LoVo (cell line): Measurements from ENCODE around the gene HSP90AA1.
"Not testable (repeated sequence)": the region's sequence is repeated elsewhere in the genome, so short reads cannot be mapped to it uniquely, and the experiment has no call there.

Experiments used
- DNase-seq: peaks from one replicate; pipeline ENCODE4 v3.0.0-alpha.2; 2016; ENCODE audit warnings: low spot score

HSP90AA1 gene

DNA sequence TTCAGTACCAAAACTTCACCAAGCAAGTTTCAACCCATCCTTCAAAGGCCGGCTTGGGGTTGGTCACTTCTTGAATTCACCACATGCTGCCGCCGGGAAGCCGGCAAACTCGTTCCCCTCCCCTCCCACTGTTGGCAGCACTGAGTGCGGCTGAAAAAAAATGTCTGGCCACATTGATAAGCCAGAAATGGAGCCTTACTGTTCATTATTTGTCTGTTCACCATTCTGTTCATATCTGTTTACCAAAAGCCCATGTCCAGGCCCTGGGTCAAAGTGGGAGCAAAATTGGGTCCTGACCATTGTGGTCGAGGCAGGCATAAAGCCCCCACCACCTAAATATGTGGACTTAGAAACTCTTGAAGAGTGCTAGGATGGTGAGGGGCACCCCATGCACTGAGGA is 7.3 kb upstream of the HSP90AA1 start:
- DNase-seq, result no peak

DNA sequence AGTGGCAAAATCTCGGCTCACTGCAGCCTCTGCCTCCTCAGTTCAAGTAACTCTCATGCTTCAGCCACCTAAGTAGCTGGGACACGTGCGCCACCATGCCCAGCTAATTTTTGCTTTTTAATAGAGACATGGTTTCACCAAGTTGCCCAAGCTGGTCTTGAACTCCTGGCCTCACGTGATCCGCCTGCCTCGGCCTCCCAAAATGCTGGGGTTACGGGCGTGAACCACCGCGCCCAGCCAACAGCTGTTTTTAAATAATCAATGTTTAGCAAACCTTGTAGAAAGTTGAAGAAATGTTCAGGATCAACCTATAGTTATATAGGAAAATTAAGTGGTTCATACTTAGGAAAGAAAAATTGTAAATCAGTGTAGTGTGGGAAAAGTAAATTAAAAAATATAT is 6.0 kb upstream of the HSP90AA1 start:
- DNase-seq, result no peak

DNA sequence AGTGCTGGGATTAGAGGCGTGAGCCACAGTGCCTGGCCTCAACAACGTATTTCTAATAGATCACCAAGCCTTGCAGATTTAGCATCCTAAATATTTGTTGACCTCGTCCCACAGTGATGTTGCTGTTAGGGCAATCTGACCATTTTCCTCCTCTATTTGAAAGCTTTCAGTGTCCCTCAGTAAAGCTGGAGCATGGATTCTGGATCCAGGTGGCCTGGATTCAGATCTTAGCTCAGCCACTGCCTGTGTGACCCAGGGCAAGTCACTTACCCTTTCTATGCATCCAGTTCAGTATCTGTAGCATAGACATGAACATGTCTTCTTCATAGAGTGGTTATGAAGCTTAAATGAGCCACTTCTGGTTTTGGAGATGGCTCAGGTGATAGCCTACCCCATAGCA is 3.9 kb upstream of the HSP90AA1 start:
- no peak for DNase-seq

DNA sequence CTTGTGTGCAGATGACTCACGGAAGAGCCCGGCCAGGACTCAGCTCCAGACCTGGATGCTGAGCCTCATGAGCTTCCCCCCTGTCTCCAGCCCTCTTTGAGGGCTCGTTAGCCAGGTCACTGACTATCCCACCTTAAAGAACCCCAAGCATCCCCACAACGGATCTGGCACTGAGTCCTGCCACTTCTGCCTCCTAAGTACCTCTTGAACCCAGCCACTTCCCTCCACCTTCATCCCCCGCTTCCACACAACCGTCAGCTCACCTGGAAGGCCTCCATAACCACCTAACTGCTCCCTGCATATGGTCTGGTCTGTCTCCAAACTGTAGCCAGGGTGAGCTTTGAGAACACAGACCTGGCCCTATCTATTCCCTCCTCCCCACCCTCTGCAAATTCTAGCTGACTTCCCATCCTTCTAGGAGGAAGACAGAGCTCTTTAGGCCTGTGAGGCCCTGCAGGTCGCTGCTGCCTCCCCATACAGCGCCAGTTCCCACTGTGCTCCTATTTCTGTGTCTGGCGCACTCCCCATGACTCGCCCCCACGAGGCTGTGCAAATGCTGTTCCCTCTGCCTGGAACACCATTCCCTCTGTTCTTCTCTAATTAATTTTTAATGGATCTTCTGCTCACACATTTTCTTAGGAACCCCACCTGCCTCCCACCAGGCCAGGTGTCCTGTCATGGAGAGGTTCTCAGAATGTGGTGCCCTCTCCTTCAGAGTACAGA is 2.9 kb upstream of the HSP90AA1 start:
- no peak for DNase-seq

DNA sequence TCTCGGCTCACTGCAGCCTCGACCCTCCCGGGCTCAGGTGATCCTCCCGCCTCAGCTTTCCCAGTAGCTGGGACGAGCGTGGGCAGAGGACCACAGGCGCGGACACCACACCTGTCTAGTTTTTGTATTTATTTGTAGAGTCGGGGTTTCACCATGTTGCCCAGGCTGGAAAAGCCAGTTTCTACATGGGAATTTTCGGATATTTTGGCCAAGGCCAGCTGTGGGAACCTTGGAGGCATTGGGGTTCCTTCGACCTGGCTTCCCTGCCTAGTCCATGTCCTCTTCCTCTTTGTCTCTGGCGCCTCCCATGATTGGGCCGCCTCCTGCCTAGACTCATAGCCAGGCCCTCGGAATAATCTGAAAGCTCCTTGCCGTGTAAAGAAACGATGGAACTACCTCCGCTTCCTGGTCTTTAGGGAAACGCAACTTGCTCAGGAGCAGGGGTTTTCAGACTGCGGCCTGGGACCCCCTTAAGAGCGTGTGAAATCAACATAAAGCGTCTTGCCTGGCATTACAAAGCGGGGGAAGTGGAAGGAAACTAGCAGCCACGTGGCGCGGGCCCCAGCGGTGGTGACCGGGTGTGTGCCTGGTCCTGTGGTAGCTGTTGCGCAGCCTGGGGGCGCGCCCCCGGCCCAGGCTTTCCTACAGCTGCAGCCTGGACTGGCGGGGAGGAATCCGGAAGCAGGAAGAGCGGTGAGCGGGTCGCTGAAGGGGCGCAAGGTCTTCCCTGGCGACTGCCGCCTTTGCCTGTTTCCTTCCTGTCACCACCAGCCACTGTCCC is 1.4 kb upstream of the HSP90AA1 start:
- DNase-seq, result no peak

DNA sequence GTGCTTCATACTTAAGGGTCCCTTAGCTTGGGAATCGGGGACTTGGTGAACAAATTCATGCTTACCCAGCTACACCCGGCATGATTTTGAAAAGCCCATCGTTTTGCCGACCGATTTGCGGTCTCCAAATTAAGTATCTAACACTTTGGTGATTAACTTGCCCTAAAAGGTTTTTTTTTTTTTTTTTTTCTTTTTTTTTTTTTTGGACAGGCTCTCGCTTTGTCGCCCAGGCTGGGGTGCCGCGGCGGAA is 843 bp upstream of the HSP90AA1 start:
- DNase-seq, result no peak

DNA sequence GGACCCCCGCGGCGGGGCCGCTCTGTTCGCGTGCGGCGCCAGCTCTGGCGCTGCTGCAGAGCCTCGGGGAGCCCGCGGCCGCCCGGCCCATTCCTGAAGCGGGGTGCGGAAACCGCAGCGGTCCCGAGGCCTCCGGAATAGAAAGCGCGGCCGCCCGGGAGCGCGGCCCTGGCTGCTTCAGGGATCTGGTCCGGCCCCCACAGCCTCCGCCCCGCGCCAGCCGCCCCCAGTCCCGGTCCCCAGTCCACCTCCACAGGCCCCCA is 204 bp downstream of the HSP90AA1 start:
- DNase-seq, result no peak

DNA sequence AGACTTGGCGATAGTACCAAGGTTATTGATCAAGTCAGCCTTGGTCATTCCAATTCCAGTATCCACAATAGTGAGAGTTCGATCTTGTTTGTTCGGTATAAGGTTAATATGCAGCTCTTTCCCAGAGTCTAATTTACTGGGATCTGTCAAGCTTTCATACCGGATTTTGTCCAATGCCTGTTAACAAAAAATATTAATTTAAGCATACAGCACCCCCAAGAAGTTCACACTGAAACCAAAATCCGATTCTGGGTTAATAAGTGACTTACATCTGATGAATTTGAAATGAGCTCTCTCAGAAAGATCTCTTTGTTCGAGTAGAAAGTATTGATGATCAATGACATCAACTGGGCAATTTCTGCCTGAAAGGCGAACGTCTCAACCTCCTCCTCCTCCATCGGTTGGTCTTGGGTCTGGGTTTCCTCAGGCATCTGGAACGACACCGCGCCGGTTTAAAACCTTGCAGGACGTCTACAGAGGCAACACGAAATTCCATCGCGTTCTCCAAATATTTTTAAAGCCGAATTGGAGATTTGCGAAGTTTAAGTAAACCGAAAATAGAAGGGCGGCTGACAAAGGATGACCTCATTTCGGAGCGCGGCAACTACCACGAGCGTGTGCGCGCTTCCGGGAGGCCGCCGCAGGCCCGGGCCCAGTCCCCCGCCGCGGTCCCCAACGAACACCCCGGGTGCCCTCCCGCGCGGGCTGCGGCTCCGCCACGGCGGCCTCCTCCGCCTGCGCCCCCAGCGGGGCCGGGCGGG is 716 bp downstream of the HSP90AA1 start:
- DNase-seq, result peak; percentile 26

DNA sequence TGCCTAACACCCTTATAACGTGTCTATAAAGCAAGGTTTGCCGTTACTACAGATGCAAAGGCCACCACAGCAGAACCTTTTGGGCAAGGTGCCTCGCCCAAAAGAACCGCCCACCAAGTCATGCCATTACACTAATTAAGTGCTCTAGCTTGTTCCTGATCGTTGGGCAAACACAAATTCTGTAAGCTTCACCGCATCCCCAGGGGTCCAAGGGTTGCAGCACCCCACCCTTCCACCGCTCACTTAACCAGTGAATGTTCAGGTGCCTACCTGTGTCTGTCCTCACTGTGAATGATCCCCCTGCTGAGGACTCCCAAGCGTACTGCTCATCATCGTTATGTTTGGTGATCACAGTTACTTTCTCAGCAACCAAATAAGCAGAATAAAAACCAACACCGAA is 1.4 kb downstream of the HSP90AA1 start:
- DNase-seq, result peak; percentile 26

DNA sequence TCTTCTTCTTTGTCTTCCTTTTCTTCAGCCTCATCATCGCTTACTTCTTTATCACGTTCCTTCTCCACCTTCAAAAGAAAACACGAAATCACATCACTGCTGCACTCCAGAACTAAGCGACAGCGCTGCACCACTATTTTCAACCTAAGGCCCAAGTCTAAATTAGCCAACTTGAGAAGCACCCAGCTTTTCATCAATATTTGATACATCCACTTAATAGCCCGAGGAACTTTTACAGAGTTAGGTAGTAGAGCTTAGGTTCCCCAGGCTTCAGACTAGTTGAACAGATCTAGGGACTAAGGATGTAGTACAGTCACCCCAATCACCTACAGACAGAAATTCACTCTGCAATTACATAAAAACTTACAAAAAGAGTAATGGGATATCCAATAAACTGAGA is 1.9 kb downstream of the HSP90AA1 start:
- no peak for DNase-seq

DNA sequence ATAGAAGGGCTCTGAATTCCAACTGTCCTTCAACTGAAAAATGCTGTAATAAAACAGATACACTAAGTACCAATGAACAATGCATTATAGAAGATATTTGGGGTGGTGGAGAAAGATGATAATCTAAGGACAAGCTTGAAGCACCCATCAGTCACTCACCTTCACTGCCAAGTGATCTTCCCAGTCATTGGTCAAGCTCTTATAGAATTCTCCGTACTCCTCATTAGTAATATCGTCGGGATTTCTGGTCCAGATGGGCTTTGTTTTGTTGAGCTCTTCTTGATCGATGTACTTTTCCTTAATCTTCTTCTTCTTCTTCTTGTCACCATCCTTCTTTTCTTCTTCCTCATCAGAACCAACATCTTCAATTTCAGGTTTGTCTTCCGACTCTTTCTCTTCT is 2.3 kb downstream of the HSP90AA1 start:
- DNase-seq, result not testable (repeated sequence)

DNA sequence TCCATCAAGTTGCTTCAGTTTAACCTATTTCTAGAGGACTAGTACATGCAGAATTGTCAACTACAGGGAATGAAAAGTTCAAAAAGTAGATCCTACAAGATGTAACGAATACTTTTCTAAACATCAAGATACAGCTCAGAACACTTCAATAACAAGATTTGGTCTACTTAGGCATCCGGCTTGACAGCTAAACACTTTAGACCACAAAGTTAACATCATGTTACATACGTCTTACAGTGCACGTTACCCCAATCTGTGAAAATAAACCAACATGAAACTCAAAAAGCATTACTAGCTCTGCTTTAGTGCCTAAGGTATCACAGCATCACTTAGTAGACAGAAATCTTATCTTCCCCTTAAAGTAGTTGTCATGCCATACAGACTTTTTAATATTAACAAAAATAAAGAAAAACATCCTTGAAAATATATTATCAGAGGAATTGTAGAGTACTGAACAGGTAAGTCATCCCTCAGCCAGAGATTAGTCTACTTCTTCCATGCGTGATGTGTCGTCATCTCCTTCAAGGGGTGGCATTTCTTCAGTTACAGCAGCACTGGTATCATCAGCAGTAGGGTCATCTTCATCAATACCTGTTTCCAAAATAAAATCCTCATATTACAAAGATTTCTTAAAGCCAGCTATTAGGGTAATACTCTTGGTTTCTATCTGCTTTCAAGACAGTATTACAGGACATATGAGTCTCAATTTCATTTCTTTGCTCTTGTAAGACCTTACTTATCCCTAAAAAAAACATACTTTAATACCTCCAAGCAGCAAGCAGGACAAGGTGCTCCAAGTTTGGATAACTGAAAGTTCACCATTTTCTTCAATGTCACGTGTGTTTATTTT is 5.4 kb downstream of the HSP90AA1 start:
- no peak for DNase-seq

DNA sequence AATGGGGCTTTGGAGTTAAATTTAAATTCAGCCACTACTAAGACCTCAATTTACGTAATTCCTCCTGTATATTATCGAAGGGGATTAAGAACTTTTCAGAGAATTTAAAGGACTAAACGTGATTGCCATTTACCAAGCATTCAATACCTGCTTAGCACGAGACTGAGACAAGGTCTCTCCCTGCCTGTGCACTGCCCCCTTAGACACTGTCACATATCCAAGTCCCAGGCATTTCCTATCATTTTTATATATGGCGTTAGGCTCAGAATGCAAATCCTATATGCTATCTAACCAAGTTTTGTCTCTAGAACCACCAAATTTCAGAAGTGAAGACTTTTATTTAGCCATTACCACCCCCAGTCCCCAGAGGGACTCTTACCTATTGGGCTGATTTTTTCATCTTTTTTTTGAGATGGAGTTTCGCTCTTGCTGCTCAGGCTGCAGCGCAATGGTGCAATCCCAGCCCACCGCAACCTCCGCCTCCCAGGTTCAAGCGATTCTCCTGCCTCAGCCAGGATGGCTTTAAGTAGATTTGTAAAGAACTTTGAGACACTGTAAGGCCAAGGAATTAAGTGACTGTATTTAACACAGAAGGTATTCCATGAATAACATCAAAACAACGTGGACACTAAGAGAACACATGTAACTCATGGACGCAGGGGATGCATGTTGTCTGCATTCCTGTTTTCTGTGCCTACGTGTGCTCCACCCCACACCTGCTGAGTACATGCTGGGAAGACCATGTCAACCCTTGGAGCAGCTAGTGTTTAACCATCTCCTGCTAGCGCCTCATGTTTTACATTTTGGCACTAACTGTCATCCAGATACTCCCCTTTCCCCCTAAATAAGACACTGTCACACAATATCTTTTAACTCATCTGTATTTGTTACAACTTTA is 6.4 kb downstream of the HSP90AA1 start:
- DNase-seq, result no peak

DNA sequence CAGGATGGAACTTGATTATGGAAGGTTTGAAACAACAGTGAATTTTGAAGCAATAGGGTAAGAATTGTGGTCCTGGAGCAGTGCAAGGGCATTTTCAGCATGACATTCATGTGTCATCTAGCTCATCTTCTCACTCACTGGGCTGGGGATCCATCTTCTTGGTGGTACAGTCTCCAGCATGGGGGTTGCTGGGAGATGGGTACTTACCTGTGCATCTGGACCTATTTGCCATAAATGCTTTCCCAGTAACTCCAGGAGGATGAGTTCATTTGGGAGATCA is 7.2 kb downstream of the HSP90AA1 start:
- DNase-seq, result no peak

DNA sequence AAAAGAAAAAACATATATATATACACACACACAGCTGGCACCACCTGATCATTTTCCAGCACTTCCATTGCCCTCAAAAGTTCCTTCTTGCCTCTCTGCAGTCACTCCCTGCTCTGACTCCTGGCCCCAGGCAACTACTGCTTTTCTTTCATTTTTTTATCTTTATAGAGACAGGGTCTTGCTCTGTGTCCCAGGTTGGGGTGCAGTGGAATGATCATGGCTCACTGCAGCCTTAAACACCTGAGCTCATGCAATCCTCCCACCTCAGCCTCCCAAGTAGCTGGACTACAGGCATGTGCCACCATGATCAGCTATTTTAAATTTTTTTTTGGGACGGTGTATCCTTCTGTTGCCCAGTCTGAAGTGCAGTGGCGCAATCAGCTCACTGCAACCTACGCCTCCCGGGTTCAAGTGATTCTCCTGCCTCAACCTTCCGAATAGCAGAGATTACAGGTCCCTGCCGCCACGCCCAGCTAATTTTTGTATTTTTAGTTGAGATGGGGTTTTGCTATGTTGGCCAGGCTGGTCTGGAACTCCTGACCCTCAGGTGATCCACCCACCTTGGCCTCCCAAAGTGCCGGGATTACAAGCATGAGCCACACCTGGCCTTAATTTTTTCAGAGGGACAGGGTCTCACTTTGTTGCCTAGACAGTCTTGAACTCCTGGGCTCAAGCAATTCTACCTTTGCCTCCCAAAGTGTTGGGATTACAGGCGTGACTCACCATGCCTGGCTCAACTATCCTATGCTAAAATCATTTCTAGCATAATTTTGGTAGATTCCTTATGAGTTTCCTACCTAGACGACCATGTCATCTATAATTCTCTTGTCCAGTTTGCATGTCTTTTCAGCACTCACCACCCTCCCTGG is 7.8 kb downstream of the HSP90AA1 start:
- no peak for DNase-seq

DNA sequence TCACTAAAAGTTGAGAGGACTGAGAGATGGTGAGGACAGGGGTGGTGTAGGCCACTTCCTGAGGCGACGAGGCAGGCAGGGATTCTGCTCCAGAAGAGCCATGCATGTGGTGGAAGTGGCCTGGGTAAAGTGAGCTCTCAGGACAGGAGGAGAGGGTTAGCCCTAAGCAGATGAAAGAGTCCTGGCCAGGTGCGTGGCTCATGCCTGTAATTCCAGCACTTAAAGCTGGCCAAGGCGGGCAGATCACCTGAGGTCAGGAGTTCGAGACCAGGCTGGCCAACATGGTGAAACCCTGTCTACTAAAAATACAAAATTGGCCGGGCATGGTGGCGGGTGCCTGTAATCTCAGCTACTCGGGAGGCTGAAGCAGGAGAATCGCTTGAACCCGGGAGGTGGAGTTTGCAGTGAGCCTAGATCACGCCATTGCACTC is 8.5 kb downstream of the HSP90AA1 start:
- DNase-seq, result not testable (repeated sequence)

DNA sequence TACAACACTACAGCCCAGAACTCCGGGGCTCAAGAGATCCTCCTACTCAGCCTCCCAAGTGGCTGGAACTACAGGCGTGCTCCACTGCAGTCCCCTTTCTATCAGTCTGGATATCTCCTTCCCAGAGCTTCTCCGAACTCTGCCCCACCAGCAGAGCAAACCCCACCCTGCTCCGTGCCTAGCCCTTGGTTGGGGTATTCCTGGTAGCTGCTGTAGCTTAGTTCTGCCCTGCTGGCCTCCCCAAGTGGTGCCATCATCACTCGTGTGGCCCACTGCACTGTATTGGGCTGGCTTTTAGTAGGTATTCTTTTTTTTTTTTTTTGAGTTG is 9.5 kb downstream of the HSP90AA1 start:
- DNase-seq, result no peak

DNA sequence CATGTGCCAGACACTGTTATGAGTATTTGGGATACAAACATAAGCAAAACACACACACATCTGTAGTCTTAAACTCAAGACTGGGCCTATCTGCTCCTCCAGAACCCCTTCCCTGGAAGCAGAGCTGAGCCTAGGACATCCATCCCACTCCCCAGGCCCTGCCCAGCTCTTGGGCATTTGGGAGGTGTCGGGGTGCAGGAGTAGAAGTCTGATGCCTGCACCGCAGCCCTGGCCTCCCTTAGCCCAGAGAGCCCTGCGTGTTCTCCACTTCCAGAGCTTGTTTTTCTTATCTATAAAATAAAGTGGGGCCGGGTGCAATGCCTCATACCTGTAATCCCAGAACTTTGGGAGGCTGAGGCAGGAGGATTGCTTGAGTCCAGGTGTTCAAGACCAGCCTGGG is 11.7 kb downstream of the HSP90AA1 start:
- DNase-seq, result no peak

DNA sequence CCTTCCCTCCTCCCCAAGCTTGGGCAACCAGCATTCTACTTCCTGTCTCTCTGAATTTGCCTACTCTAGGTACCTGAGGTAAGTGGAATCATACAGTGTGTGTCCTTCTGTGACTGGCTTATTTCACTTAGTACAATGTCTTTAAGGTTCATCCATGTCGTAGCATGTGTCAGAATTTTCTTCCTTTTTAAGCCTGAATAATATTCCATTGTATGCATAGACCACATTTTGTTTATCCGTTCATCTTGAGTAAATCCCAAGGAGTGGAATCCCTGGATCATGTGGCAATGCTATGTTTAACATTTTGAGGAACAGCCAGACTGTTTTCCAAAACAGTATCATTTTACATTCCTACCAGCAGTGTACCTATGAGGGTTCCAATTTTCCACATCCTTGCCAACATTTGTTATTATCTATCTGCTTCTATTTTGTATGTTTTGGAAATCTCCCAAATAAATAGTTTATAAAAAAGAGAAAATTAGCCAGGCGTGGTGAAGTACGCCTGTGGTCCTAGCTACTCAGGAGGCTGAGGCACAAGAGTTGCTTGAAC is 12.4 kb downstream of the HSP90AA1 start:
- DNase-seq, result no peak

DNA sequence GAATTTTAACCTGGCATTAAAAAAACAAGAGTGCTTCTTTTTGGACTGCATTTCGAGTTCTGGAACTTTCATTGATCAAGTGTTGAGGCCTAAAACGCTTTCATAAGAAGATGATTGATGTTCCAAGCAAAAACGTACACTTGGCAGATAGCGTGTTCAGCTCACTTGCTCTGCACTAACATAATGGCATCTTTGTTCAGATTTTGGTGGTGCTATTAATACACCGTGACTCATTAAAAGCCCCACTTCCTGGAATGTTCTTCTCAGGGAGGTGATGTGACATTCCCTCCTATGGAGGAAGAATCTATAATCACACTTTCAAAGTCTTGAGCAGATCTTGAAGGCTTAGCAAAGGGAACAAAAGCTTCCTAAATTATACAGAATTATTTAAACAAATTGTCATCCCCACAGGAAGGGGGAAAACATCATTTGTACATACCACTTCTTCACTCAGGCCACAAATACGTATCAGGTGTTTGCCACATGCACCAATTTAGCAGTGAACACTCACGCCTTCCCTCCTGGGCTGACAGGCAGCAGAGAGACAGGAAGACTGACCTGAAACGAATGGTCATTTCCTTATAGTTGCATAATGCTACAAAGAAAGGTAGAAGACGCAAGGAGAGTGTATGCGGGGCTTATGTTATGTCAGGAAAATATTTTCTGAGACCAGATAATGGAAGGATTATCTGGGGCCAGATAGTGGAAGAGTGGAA is 15.4 kb downstream of the HSP90AA1 start:
- DNase-seq, result peak; percentile 58
